ENCODE results near the gene PDZK1.
A peak's percentile ranks its signal among the peaks of the same experiment; 100 is the strongest.
"Not testable (repeated sequence)": the region's sequence is repeated elsewhere in the genome, so short reads cannot be mapped to it uniquely, and the experiment has no call there.

Gene PDZK1

GRCh38 chr1:145707183-145707867 lies at the start of gene PDZK1:
PDZK1 (minus strand) TSS chr1:145707368; CDS start chr1:145688021, 19,347 bp downstream.
- intact Hi-C loops (cut with DNase I) = no loop called here

DNA sequence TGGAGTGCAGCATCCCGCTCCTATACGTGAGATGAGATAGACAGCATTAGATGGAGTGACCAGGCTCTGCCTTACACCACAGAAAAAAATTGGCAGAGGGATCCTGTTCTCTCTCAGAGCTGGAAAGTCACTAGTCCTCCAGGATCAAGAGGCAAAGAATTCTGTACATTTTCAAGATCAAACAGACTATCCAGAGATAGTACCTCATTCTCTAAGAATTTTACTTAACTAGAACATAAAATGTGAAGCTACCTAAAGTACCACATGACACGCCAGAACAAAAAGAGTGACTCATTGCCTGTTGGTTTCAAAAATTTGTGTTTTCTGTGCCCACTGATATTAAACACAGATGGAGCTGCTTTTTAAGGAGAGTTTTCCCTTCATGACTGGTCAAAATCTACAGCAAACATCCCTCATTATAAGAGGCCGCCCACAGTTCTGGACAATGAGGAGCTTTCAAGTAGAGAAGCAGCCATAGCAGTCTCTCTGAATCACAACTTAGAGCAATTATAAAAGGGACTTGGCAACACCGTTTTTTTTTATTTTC lies 44.4 kb upstream of the PDZK1 start:
- intact Hi-C loops (cut with DNase I) = no loop called here
- DNase-seq = peak in 3 of 10 donors; percentile 13 to 30 (median 18)

More at GRCh38 chr1:145707183-145707867, at the start of gene PDZK1:
- DNase-seq = no peak

GRCh38 chr1:145750426-145750825 lies 43.3 kb upstream of the PDZK1 start:
- no peak for DNase-seq
- intact Hi-C loops (cut with DNase I) = no loop called here

DNA sequence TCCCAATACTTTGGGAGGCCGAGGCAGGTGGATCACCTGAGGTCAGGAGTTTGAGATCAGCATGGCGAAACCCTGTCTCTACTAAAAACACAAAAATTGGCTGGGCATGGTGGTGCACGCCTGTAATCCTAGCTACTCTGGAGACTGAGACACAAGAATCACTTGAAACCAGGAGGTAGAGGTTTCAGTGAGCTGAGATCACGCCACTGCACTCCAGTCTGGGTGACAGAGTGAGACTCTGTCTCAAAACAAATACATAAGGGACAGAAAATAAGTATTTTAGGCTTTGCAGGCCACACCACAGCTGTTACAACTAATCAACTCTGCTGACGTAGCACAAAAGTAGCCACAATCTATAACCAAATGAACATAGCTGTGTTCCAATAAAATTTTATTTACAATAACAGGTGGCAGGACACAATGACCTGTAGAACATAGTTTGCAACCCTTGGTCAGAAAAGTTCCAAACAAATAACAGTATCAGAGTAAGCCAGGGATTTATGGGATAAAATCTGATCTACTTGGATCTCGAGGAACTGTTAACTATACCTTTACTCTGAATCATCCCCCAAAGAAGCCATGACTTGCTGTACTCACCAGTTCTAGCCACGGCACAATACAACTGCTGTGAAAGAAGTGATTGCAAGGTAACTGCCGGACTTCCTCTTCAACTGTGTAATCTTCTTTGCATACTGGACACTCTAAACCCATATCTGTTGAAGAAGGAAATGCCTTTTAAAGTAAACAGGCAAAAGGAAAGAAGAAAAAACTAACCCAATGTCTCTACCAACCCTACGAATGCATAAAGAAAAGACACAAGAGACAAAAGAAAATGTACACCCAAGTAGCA lies 40.5 kb upstream of the PDZK1 start:
- DNase-seq = no peak
- intact Hi-C loops (cut with DNase I) = no loop called here

GRCh38 chr1:145740269-145740668 lies 33.1 kb upstream of the PDZK1 start:
- DNase-seq = no peak
- intact Hi-C loops (cut with DNase I) = no loop called here

GRCh38 chr1:145736191-145736590 lies 29.0 kb upstream of the PDZK1 start:
- no peak for DNase-seq
- intact Hi-C loops (cut with DNase I) = no loop called here

DNA sequence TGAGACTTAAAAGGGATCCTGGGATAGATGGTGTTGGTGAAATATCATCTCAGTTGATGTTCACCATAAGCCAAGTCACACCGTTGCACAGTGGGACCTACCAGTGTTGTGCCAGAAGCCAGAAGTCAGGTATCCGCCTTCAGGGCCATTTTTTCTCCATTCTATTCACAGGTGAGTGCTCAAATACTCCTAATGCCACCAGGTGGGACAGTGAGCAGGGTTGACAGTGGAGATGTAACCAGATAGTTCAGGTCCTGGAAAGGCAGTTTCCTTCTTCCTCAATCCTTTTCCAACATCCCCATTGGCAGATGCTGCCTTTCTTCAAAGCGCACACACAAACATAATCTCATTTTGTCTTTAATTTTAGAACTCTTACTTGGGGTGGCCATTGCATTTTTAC lies 23.7 kb upstream of the PDZK1 start:
- intact Hi-C loops (cut with DNase I) = no loop called here
- DNase-seq = no peak

GRCh38 chr1:145730467-145730866 lies 23.3 kb upstream of the PDZK1 start:
- DNase-seq = no peak
- intact Hi-C loops (cut with DNase I) = no loop called here

GRCh38 chr1:145729666-145730436 lies 22.7 kb upstream of the PDZK1 start:
- DNase-seq = no peak
- intact Hi-C loops (cut with DNase I) = no loop called here

DNA sequence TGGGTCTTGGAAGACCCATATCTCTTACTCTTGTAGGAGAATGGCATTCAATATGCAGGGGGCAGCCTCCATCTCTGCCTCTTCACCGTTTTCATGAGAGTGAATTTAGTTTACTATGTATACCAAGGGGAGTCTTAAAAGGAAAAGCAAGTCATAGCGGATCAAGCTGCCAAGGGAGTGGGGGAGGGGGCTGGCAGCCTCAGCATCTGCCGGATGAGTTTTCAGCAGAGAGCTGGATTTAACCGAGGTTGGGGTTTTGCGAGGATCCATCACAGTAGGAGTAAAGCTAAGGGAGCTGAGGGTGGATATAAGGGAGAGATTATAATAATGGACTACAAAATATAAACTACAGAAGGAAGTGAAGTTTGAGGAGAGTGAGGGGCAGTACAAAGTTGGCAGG lies 22.0 kb upstream of the PDZK1 start:
- no peak for DNase-seq
- intact Hi-C loops (cut with DNase I) = no loop called here

DNA sequence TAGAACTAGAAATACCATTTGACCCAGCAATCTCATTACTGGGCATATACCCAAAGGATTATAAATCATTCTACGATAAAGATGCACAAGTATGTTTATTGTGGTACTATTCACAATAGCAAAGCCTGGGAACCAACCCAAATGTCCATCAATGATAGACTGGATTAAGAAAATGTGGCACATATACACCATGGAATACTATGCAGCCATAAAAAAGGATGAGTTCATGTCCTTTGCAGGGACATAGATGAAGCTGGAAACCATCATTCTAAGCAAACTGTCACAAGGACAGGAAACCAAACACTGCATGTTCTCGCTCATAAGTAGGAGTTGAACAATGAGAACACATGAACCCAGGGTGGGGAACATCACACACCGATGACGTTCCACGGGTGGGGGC lies 19.0 kb upstream of the PDZK1 start:
- intact Hi-C loops (cut with DNase I); DNase-seq: not testable (repeated sequence)

DNA sequence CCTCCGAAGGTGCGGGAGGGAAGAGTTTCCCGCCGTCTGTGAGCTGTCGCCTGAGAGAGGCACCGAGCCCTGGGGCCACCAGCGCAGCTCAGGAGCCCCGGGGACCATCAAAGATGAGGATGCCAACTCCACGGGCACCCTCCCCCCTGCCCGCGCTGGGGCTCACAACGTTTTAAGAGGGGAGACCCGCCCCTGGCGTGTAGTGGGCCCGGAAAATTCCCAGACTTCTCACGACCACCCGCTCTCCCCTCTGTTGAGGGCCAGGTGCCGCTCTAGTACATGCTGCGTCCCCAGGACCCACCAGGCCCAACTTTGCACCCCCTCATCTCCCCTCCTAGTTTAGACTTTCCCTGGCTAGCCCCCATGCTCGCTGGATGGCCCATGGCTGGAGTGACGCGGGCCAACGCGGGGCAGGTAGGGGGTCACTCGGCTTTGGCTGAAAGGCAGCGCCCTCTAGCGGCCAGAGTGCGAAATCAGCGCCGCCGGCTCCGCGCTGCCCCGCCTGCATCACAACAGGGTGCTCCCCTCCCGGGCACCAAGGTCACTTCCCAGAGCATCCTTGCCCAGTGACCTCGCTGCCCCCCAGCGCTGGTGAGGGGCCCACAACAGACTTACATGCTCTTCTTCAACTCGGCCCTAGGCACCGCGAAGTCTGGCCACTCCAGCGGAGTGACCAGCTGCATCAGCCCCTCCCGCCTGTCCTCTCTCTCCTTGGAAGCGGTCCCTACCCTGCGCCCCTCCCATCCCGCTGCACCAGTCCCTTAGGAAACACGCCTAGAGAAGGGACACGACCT lies 13.9 kb upstream of the PDZK1 start:
- intact Hi-C loops (cut with DNase I) = no loop called here
- peak; percentile 45 to 95 (median 74) for DNase-seq

- intact Hi-C loops (cut with DNase I) = no loop called here
- DNase-seq = no peak
Observed at GRCh38 chr1:145720556-145720877, 13.3 kb upstream of the PDZK1 start.

- intact Hi-C loops (cut with DNase I) = no loop called here
- no peak for DNase-seq
Observed at GRCh38 chr1:145719230-145720079, 12.3 kb upstream of the PDZK1 start, which contains the start of gene CD160. CD160 (plus strand) TSS chr1:145719499; CDS start chr1:145728328, 8,829 bp downstream.

DNA sequence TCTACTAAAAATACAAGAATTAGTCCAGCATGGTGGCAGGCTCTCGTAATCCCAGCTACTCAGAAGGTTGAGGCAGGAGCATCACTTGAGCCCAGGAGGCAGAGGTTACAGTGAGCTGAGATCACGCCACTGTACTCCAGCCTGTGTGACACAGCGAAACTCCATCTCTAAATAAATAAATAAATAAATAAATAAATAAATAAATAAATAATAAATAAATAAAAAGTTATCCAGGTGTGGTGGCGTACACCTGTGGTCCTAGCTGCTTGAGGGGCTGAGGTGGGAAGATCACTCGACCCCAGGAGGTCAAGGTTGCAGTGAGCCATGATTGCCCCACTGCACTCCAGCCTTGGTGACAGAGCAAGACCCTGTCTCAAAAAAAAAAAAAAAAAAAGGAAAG lies 11.3 kb upstream of the PDZK1 start:
- DNase-seq; intact Hi-C loops (cut with DNase I): not testable (repeated sequence)

DNA sequence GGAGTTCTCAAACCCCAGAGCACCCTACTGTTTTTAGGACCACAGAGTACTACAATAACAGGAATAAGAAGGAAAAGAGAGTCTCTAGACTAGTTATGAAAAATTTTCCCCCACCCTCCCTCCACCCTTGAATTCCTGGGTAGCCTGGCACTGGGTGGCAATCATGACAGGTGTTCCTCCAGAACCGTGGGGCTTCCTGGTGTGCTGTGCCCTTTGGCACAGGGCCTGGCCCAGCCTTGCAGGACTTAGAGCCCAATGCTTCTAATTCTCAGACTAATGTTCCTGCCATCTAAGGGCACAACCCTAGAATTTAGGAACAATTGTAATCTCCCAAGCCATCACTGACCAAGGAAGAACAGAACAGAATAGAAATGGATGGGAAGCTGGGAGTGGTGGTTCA lies 10.7 kb upstream of the PDZK1 start:
- no peak for DNase-seq
- intact Hi-C loops (cut with DNase I) = no loop called here

- intact Hi-C loops (cut with DNase I) = no loop called here
Observed at GRCh38 chr1:145716641-145717345, 9.6 kb upstream of the PDZK1 start.

DNA sequence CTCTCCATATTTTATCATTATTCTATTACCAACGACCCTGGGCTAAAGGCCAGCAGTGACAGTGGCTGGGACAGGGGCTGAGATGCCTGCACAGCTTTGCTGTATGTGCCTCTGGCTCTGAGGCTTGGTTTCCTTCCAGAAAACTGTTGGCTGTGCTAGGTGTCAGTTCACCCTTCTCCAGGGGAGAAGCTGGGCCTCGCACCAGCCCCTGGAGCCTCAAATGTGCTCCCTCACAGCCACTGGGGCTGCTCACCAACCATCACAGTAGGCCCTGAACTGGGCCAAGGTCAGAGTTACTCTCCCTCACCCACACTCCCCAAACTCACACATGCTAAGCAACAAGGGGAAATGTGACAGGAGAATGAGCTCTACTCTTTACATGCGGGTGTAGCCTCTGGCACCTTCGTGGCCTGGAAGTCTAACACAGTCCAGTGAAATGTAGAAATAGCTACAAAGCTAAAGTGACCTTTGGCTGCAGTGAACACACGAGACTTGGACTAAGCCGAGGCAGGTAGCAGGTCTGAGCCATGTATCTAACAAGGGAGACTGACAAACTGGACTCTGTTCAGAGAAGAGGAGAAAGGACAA lies 7.5 kb upstream of the PDZK1 start:
- intact Hi-C loops (cut with DNase I) = no loop called here
- no peak for DNase-seq

More at GRCh38 chr1:145716641-145717345, 9.6 kb upstream of the PDZK1 start:
- no peak for DNase-seq
